ENCODE results near the gene ZSCAN25.

Gene ZSCAN25

DNA sequence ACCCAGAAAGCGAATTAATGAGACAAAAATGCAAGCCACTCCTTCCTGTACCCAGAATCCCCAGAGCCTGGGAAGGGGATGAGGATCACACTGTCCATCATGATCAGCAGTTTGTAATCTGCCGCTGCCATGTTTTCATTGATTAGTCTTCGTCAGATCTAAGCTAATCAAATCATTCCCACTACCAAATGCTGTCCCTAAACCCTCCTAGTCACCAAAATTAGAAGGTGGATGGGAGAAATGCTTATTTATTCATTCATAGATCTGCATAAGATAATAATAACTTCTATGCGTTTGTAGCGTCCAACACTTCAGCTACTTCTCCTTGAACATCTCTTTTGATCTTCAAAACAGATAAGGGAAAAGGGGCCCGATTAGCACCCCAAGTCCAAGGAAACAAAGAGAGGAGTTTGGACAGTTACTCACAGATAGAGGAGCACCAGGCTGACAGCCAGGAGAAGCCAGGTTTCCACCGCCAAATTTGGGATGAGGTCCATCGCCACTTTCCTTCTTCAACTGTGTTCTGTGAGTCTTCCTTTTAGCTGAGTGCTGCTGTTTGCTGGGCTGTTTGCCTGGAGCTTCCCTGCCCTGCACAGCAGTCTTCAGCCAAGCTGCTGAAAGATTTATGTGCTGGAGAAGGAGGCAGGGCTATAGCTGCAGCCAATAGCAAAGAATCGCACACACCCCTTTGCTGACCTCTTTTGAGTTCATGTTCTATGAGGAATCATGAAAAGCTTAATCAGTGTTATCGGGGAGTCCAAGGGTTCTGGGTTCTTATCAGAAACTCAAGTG, 62.9 kb downstream of the ZSCAN25 start, which contains the start of gene CYP3A5:
Gene CYP3A5, minus strand, starts transcription at position 597 of the 792 bp plus-strand sequence. Its CDS starts 100 bp downstream, at position 497.
- Mint-ChIP-seq H3K36me3 (no peaks in the 10 kb centered on the region), H3K27ac (no peak within 1 kb of the TSS), H3K4me3 (no peak within 1 kb of the TSS), H3K4me1 (peaks cover 13% of the 10 kb centered on the region), H3K9me3 (no peaks in the 10 kb centered on the region)
- no peak for ATAC-seq
- DNase-seq (ENCODE audit: low spot score in 2 of 2): no peak
